Suprapubic skin (tissue), 4 donors: Measurements from ENCODE around the gene ZNF628. TPM values are rescaled to one million over a fixed set of nuclear protein-coding genes. Genes with fewer than 3 reads are reported as not detected.

ENCODE experiments used
- DNase-seq, 2 donors: peaks; one replicate each; pipeline ENCODE4 v3.0.0-alpha.2; 2019; ENCODE audit warnings: low spot score in 2 of 2
- H3K27ac ChIP-seq: fragments of 200-600 bp; sonication (generic); one replicate; pipeline ENCODE4 v1.5.1; 2019
- H3K27me3 ChIP-seq: fragments of 200-600 bp; sonication (generic); one replicate; pipeline ENCODE4 v1.5.1; 2019
- H3K36me3 ChIP-seq: fragments of 200-600 bp; sonication (generic); one replicate; pipeline ENCODE4 v1.5.1; 2019
- H3K4me1 ChIP-seq: fragments of 200-600 bp; sonication (generic); one replicate; pipeline ENCODE4 v1.5.1; 2019
- H3K4me3 ChIP-seq: fragments of 200-600 bp; sonication (generic); one replicate; pipeline ENCODE4 v1.5.1; 2019; ENCODE audit warnings: mild to moderate bottlenecking
- H3K9me3 ChIP-seq: fragments of 200-600 bp; sonication (generic); one replicate; pipeline ENCODE4 v1.5.1; 2019
- EP300 ChIP-seq: sonication (generic); formaldehyde crosslinking; IDR thresholded peaks from one replicate; pipeline ENCODE4 v1.6.1; 2017; ENCODE audit warnings: antibody characterized with exemption
- POLR2A ChIP-seq, 2 donors: fragments of 450-650 bp; IDR thresholded peaks; one replicate each; pipeline ENCODE4 v1.6.1; 2017; ENCODE audit warnings: antibody characterized with exemption in 2 of 2, mild to moderate bottlenecking in 2 of 2, moderate library complexity in 2 of 2
- POLR2AphosphoS5 ChIP-seq, 3 donors: sonication (generic); formaldehyde crosslinking; IDR thresholded peaks; one replicate each; pipeline ENCODE4 v1.6.1; 2017; ENCODE audit warnings: antibody characterized with exemption in 3 of 3
- WGBS: methylation state at CpG from one replicate; pipeline ENCODE4 v1.1.5; 2018; 5-methylcytosine and 5-hydroxymethylcytosine counted together
- total RNA-seq, 4 donors: library from RNA; depleted of rRNA; stranded (reverse); fragments of >200 nt; gene quantifications; one replicate each; pipeline ENCODE4 v1.1.0, GENCODE V29; 2016
- TF ChIP-seq, protein P1 (sequence below), 2 donors: fragments of 200-600 bp in 1 of 2; fragments of 450-650 bp in 1 of 2; sonication (generic) in 1 of 2; IDR thresholded peaks; one replicate each; pipeline ENCODE4 v1.5.1; 2016 to 2019; ENCODE audit warnings: antibody characterized with exemption in 2 of 2, mild to moderate bottlenecking in 1 of 2, moderate library complexity in 1 of 2

ZNF628 gene
- total RNA-seq, result 10 to 100 TPM; 17.3 to 22.9 (median 19.8) TPM

DNA sequence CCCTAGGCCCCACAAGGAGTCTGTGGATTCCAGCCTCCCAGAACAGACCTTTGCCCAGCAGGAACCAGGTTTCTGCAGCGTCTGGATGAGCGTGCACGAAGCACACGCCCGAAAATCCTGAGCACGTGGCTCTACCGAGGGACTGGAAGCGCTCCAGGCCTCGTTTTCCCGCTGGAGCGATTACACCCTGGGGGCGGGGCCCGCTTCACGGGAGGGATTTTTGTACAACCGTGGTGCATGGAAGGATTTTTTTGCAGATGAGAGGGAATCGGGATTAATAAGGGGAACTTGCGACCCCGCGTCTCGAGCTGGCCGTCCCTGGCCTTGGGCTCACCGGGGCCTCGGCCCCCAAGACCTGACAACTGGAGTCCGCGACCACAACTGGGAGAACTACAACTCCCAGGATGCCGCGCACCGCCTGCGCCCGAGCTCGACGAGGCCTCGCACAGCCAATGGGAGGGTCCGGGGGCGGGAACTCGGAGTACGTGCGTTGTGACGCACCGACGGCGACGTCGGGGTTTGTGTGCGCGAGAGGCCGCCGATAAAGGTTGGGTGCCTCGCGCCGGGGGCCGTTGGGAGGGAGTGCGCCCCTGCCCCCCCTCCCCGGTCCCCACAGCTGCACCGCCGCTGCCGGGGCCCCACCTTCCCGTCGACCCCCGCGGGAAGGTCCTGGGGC is at the start of gene ZNF628:
Gene ZNF628 (plus strand): TSS at position 518 of the 676 bp plus-strand sequence. CDS start 3,294 bp downstream, outside the sequence.
- Histone ChIP-seq H3K4me3 (peak within 1 kb of the TSS; percentile 74), H3K27me3 (no peaks in the 10 kb centered on the region), H3K9me3 (no peaks in the 10 kb centered on the region), H3K36me3 (peaks cover 2% of the 10 kb centered on the region), H3K4me1 (peaks cover 27% of the 10 kb centered on the region), H3K27ac (peak within 1 kb of the TSS; percentile 95)
- TF ChIP-seq POLR2A (IDR thresholded peaks at IDR 0.05) (peak in 1 of 2 donors; percentile 56), POLR2AphosphoS5 (IDR thresholded peaks at IDR 0.05) (no peak), EP300 (no peak)
- TF ChIP-seq, protein P1, sequence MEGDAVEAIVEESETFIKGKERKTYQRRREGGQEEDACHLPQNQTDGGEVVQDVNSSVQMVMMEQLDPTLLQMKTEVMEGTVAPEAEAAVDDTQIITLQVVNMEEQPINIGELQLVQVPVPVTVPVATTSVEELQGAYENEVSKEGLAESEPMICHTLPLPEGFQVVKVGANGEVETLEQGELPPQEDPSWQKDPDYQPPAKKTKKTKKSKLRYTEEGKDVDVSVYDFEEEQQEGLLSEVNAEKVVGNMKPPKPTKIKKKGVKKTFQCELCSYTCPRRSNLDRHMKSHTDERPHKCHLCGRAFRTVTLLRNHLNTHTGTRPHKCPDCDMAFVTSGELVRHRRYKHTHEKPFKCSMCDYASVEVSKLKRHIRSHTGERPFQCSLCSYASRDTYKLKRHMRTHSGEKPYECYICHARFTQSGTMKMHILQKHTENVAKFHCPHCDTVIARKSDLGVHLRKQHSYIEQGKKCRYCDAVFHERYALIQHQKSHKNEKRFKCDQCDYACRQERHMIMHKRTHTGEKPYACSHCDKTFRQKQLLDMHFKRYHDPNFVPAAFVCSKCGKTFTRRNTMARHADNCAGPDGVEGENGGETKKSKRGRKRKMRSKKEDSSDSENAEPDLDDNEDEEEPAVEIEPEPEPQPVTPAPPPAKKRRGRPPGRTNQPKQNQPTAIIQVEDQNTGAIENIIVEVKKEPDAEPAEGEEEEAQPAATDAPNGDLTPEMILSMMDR (IDR thresholded peaks at IDR 0.05), result no peak
- 1% methylated on average over 27 of the region's 61 CpGs for WGBS
- peak; percentile 99 for DNase-seq

DNA sequence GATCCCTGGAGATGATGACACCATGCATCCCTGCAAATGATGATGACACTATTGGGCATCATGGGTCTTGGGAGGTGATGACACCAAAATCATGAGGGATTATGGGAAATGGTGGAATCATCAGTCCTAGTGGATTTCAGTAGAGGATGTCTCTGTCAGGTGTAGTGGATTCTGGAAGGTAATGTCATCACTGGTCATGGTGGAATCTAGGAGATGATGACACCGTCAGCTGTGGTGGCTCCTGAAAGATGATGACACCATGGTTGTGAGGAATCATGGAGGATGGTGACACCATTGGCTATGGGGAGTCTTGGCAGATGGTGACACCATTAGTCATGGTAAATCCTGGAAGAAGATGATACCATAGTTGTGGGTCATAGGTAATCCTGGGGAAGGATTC is 45.2 kb upstream of the ZNF628 start:
- Histone ChIP-seq H3K4me3 (no peak overlapping the region), H3K4me1 (peaks cover 4% of the 10 kb centered on the region), H3K27ac (no peak overlapping the region), H3K27me3 (peaks cover 63% of the 10 kb centered on the region), H3K9me3 (no peaks in the 10 kb centered on the region), H3K36me3 (no peaks in the 10 kb centered on the region)
- no peak for TF ChIP-seq EP300
- TF ChIP-seq, protein P1 (IDR thresholded peaks at IDR 0.05), result no peak
- TF ChIP-seq POLR2A (IDR thresholded peaks at IDR 0.05), result no peak
- TF ChIP-seq POLR2AphosphoS5 (IDR thresholded peaks at IDR 0.05), result no peak
- no peak for DNase-seq
- 83% methylated on average over 1 of the region's 1 CpG for WGBS

DNA sequence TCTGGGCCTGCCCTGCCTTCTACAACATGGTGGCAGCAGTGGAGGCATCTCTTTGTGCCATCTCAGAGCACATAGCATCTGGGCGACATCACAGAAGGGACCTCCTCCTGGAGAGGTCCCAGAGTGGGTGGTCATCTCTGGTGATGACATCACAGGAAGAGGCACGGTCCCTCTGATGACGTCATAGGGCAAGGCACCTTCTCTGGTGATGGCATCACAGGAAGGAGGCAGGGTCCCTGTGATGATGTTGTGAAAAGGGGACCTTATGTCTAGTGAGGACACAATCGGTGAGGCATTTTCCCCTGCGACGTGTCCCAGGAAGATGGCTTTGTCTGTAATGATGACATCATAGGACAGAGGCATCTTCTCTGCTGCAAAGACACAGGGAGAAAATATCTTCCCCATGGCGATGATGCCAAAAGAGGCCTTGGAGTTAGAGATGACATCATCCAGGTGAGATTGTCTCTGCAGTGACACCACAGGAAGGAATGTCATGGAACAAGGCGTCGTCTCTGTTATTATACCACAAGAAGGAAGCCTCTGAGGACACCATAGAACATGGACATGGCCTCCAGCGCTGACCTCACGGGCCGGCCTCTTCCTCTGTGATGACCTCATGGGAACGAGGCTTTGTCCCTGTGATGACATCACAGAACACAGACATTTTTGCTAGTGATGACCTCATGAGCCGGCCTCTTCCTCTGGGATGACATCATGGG is 44.0 kb upstream of the ZNF628 start:
- peaks cover 73% of the 10 kb centered on the region for H3K27me3 ChIP-seq
- peaks cover 4% of the 10 kb centered on the region for H3K4me1 ChIP-seq
- DNase-seq, result no peak
- TF ChIP-seq, protein P1 (IDR thresholded peaks at IDR 0.05), result no peak
- TF ChIP-seq POLR2A (IDR thresholded peaks at IDR 0.05) (no peak), EP300 (no peak), POLR2AphosphoS5 (IDR thresholded peaks at IDR 0.05) (no peak)
- 87% methylated on average over 12 of the region's 14 CpGs for WGBS
- H3K4me3 ChIP-seq, result no peak overlapping the region
- no peak overlapping the region for H3K27ac ChIP-seq
- H3K36me3 ChIP-seq, result no peaks in the 10 kb centered on the region
- H3K9me3 ChIP-seq, result no peaks in the 10 kb centered on the region

DNA sequence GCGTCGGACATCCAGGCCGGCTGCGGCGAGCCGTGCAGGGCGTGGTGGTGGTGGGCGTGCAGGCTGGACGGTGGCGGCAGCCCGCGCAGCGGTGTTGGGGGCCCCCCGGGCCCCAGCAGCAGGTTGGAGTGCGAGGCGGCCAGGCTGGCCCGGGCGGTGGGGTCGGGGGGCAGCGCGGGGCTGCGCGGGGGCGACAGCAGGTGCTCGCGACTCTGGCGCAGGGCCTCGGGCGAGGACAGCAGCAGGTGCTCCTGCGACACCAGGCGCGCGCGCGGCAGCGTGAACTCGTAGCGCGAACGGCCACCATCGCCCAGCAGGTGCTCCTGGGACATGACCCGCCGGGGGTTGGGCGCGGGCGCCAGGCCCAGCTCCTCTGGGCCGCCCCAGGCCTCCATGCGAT is 43.1 kb upstream of the ZNF628 start:
- Histone ChIP-seq H3K27ac (no peak overlapping the region), H3K4me1 (peaks cover 4% of the 10 kb centered on the region), H3K4me3 (no peak overlapping the region), H3K36me3 (no peaks in the 10 kb centered on the region), H3K9me3 (no peaks in the 10 kb centered on the region), H3K27me3 (peaks cover 78% of the 10 kb centered on the region)
- DNase-seq, result no peak
- no peak for TF ChIP-seq POLR2AphosphoS5 (IDR thresholded peaks at IDR 0.05)
- TF ChIP-seq, protein P1 (IDR thresholded peaks at IDR 0.05), result no peak
- no peak for TF ChIP-seq EP300
- no peak for TF ChIP-seq POLR2A (IDR thresholded peaks at IDR 0.05)
- WGBS, result no CpG with 5 or more reads among the region's 48 CpGs

DNA sequence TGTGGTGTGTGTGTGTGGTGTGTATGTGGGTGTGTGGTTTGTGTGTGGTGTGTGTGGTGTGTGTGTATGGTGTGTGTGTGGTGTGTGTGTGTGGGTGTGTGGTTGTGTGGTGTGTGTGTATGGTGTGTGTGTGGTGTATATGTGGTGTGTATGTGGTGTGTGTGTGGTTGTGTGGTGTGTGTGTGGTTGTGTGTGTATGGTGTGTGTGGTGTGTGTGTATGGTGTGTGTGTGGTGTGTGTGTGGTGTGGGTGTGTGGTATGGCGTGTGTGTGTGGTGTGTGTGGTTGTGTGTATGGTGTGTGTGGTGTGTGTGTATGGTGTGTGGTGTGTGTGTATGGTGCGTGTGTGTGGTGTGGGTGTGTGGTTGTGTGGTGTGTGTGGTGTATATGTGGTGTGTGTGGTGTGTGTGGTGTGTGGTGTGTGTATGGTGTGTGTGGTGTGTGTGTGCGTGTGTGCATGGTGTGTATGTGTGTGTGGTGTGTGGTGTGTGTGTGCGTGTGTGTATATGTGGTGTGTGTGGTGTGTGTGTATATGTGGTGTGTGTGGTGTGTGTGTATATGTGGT is 42.0 kb upstream of the ZNF628 start:
- TF ChIP-seq POLR2A (IDR thresholded peaks at IDR 0.05), result no peak
- TF ChIP-seq EP300, result no peak
- TF ChIP-seq POLR2AphosphoS5 (IDR thresholded peaks at IDR 0.05), result no peak
- TF ChIP-seq, protein P1 (IDR thresholded peaks at IDR 0.05), result no peak
- DNase-seq, result no peak
- Histone ChIP-seq H3K4me3 (no peak overlapping the region), H3K27ac (no peak overlapping the region), H3K4me1 (peaks cover 4% of the 10 kb centered on the region), H3K27me3 (peaks cover 79% of the 10 kb centered on the region), H3K36me3 (no peaks in the 10 kb centered on the region), H3K9me3 (no peaks in the 10 kb centered on the region)
- WGBS, result 67% methylated on average over 4 of the region's 4 CpGs
